ENCODE measurements around the gene MFNG. TPM values are rescaled to one million over a fixed set of nuclear protein-coding genes. Genes with fewer than 3 reads are reported as not detected.

Gene MFNG
- total RNA-seq, 1 donor from 2014 or later, result 33.6 TPM

DNA sequence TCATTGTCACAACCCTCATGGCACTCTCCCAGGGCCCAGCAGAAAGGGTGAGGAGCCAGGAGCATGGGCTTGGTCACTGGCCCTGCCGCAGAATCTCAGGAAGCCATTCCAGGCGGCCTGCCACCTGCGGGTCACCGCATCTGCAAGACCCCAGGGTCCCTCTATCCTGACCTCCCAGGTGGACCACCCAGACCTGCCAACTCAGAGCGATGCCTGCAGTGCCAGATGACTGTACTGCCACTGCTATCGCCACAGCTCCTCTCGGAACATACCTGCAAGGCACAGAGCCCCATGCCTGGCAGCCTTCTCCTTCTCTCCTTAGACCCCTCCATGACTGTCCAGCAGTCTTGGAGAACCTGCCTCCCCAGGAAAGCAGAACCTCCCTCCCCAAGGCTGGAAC is 32.5 kb downstream of the MFNG start:
- no peak for DNase-seq (ENCODE audit: low spot score)

DNA sequence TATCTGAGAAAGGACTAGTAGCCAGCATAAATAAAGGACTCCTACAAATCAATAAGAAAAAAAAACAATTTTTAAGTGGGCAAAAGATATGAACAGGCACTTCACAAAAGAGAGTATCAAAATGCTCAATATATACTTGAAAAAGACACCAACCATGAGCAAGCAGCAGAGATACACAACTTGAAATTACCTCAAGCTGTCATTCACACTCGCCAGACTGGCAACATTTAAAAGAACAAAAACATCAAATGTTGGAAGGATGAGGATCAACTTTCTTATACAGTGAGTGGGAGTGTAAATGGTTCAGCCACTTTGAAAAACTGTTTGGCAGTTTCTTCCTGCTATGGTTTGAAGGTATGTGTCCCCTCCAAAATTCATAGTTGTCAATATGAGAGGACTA is 35.0 kb downstream of the MFNG start:
- no peak for DNase-seq (ENCODE audit: low spot score)

GRCh38 chr22:37449331-37450001 is 36.7 kb downstream of the MFNG start:
- no peak for DNase-seq (ENCODE audit: low spot score)

DNA sequence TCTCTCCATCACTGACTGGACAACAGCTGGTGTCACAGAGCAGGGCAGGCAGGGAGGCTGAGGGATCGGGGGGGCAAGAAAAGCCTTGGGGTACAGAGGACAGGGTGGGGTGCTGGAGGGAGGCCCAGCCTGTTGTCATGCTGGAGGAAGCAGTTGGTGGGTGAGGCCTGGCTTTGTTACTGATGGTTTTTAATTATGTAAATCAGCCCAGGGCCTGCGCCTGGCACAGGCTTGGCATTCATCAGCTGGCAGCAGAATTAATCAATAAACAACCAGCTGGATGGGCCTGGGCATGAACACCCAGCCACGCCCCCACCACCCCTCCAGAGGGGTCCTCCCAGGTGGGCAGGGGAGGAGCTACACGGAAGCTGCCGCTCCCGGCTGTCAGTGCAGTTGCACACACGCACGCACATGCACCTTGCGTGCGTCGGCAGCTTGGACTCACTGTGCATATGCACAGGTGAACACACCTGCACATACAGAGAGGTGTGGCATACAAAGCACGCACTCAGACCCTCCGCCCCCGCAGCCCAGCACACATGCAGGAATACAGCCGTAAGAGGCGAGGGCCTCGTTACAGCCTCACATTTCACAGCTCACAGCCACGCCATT is 37.6 kb downstream of the MFNG start:
- no peak for DNase-seq (ENCODE audit: low spot score)

- no peak for DNase-seq (ENCODE audit: low spot score)
These were observed 40.7 kb downstream of the MFNG start for GRCh38 chr22:37445501-37445900.

DNA sequence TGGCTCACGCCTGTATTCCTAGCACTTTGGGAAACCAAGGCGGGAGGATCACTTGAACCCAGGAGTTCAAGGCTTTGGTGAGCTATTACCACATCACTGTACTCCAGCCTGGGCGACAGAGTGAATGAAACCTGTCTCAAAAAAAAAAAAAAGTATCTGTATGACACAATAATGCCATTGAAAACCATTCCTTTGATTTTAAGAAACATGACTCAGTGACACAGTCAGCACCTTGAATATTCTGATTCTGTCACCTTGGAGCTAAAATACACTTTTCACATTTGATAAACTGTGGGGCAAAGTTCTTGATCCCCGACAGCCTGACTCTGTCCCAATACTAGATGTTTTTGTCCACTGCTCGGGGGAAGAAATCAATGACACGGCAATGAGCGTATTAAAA is 42.2 kb downstream of the MFNG start:
- no peak for DNase-seq (ENCODE audit: low spot score)

- DNase-seq (ENCODE audit: low spot score), result no peak
These were observed 43.1 kb downstream of the MFNG start for GRCh38 chr22:37443086-37443485.

DNA sequence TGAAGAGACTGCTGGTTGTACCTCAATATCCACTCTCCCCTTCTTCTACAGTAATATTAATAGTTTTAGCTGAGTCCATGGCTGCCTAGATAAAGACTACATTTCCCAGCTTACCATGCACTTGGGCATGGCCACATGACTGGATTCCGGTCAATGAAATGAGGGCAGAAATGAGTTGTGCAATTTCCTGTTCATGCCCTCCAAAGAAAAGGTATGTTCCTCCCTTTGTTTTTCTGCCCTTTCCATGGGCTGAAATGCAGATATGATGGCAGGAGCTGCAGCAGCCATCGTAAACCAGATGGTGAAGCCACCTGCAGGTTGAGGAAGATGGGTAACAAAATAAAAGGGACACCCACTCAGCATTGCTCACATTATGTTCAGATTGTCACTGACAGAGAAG is 43.6 kb downstream of the MFNG start:
- DNase-seq (ENCODE audit: low spot score), result no peak

- no peak for DNase-seq (ENCODE audit: low spot score)
These were observed 44.0 kb downstream of the MFNG start for GRCh38 chr22:37442135-37442534.

GRCh38 chr22:37440875-37441274 is 45.3 kb downstream of the MFNG start:
- DNase-seq (ENCODE audit: low spot score), result no peak

DNA sequence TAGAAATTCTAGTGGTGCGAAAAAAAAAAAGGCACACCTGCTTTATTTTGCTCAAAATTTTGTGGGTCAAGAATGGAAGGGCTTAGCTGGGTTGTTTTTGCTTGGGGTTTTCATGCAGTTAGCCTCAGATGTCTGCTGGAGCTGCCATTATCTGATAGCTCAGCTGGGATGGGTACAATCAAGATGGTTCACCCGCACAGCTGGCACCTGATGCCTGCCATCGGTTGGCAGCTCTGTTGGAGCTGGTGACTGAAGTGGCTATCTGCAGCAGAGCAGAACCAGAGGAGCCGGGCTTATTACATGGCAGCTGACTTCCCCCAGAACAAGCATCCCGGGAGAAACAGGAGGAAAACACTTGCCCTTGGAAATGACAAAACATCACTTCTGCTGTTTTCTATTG is 46.8 kb downstream of the MFNG start:
- DNase-seq (ENCODE audit: low spot score), result no peak

GRCh38 chr22:37435970-37436603 is 50.1 kb downstream of the MFNG start:
- no peak for DNase-seq (ENCODE audit: low spot score)

- no peak for DNase-seq (ENCODE audit: low spot score)
These were observed 52.4 kb downstream of the MFNG start for GRCh38 chr22:37433786-37434185.

DNA sequence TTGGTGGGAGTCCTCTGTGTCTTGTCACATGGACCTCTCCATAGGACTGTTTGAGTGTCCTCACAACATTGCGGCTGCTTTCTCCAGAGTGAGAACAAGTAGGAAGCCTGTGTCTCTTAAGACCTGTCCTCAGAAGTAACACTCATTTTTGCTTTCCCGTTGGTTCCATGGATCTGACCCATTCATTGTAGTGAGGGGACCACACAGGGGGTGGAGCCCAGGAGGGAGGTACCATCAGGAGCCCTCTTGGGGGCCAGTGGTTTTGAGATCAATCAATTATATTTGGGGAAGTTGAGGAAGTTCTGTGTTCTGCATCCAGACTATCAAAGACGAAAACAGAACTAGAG is 53.5 kb downstream of the MFNG start:
- DNase-seq (ENCODE audit: low spot score), result no peak

DNA sequence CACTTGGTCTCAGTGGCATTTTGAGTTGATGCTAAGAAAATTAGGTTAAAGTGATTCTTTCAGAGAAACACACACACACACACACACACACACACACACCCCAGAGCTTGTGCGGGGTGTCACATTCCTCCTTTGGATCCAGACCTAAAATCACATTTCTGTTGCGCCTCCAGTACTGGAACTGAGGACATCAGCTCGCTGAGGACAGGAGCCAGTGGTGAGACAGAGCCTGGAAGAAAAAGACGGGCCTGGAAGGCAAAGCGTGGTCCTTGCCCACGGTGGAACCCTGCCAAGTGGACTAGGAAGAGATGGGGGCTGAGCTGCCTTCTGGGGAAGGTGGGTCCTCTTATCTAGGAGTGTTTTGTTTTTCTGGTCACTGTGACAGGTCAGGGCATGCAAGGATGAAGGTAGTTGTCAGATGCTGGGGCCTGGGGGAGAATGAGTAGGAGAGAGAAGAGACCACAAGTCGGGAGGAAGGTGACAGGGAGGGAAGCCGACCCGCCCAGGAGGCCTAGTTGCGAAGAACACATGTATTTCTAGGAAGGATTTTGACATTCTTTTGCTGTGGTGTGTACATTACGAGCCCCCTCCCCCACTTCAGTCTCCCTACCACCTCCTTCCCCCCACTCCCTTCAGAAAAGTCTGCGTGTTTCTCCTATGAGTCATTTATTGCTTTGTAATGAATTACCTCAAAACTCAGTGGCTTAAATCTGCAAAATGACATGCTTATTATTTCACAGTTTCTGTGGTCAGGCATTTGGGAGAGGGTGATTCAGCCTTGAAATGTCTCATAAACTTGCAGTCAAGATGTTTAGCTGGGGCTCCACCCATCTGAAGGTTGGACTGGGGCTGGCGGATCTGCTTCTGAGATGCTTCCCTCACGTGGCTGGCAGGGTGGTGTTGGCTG is 54.1 kb downstream of the MFNG start:
- no peak for DNase-seq (ENCODE audit: low spot score)

DNA sequence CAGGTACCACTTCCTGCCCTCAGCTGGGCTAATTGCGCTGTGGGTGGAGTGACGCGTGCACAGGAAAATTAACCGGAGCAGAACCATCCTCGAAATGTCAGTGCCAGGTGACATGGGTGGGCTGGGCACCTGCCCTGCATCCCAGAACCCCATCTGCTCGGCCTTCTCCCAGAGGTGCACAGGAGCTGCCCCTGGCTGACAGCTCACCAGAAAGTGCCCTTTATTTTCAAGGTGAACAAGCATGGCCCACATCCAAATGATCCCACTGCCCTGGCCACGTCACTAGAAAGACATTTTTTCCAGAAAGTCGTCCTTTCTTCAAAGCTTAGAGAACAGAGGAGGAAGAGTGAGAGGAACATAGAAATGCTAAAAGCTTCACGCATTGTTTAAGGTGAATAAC is 54.8 kb downstream of the MFNG start:
- DNase-seq (ENCODE audit: low spot score), result no peak

GRCh38 chr22:37430941-37431340 is 55.2 kb downstream of the MFNG start:
- DNase-seq (ENCODE audit: low spot score), result no peak

DNA sequence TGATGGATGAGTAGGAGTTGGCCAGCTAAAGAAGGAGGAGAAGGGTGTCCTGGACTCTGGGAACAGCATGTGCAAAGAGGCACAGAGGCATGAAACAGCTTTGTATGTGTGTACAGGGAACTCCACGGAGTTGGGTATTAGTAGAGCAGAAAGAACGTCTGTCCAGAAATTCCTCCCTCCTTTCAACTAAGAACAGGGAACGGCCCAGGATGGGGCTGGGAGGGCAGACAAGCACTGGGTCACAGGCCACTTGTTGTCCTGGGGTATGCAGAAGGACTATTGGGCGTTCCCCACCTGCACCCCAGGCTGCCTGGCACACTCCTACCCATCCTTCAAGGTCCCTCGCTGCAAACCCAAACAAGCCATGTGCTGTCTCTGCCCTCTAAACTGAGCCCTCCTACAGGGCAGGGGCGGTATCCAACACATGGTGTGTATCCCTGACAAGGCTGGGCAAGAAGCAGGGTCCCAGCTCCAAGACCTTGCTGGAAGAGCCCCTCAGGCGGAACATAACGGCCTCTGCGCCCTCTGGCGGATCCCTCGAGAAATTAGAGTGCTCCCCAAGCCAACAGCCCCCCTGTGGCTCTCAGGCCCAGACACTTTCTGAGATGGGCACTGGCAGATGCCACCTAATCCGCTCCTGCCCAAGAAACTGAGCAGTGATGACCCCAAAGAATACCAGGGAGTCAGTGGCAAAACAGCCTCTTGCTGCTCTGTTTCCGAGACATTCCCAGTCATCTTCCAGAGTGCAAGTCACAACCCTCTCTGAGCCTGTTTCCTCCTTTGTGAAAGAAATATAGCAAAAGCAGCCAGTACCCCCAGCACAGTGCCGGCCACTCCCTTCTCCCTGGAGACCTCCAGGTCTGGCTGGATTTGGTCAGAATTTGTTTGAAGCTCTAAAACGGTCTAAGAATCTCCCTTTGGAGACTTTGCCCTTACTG is 57.3 kb downstream of the MFNG start:
- no peak for DNase-seq (ENCODE audit: low spot score)

DNA sequence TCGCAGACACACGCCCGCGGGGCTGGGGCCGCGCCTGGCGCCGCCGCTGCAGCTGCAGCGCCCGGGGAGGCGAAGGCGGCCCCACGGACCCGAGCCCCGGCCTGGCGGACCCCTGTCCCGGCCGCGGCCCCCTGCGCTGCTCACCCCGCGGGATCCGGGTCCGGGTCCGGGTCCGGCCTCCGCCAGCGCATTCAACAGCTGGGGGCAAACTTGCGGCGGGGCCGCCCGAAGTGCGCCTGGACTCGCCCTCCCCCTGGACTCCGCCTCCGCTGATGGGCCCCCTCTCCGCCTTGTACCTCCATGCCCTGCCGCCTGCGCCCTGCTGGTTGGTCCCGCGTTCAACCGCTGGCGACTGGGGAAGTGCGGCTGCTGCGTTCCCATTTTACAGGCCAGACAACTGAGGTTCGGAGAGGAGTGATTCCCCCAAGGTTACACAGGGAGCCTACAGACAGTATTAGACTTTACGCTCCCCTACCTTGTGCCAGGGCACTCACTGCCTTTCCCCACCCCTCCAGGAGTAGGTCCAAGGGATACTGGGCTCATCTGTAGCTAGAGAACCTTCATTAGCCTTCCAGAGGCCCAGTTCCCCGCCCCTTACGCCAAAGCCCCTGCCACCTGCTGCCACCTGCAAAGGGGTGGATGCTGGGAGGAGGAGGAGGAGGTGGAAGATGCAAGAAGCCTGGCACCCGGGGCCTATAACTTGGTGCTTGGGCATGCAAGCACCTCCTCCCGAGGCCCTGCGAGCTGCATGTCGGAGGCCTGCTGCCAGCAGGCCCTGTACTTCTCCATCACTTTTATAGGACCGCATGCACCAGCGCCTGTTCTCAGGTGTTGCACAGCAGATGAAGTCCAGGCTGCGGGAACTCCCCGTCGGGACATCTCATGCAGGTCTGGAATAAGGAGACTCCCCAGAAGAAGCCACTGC is 58.2 kb downstream of the MFNG start:
- DNase-seq (ENCODE audit: low spot score), result no peak
